Hematopoietic multipotent progenitor cell treated with erythropoietin and hydrocortisone succinate and interleukin-3 and kit ligand, for 8 days (in vitro differentiated cells): Measurements from ENCODE around the gene GADD45B.
"Not testable (repeated sequence)": the region's sequence is repeated elsewhere in the genome, so short reads cannot be mapped to it uniquely, and the experiment has no call there.

Experiments used
- DNase-seq: peaks from one replicate; pipeline ENCODE4 v3.0.0-alpha.2; 2015

Gene GADD45B

GRCh38 chr19:2469915-2470200, 6.1 kb upstream of the GADD45B start:
- DNase-seq: not testable (repeated sequence)

- peak; percentile 73 for DNase-seq
Observed at GRCh38 chr19:2474232-2475017, 1.5 kb upstream of the GADD45B start.

GRCh38 chr19:2475018-2475701, 767 bp upstream of the GADD45B start:
- DNase-seq: peak; percentile 42

GRCh38 chr19:2476451-2477140, 669 bp downstream of the GADD45B start:
- no peak for DNase-seq

GRCh38 chr19:2477141-2477710, 1.3 kb downstream of the GADD45B start:
- DNase-seq: no peak

GRCh38 chr19:2477732-2478191, 1.8 kb downstream of the GADD45B start:
- no peak for DNase-seq

- peak; percentile 56 for DNase-seq
Observed at GRCh38 chr19:2478278-2478755, 2.4 kb downstream of the GADD45B start.

GRCh38 chr19:2478756-2479555, 3.0 kb downstream of the GADD45B start:
- DNase-seq: no peak

GRCh38 chr19:2479556-2480194, 3.7 kb downstream of the GADD45B start:
- no peak for DNase-seq

GRCh38 chr19:2481466-2481865, 5.5 kb downstream of the GADD45B start:
- no peak for DNase-seq

GRCh38 chr19:2482354-2483038, 6.6 kb downstream of the GADD45B start:
- no peak for DNase-seq

- no peak for DNase-seq
Observed at GRCh38 chr19:2483084-2483483, 7.2 kb downstream of the GADD45B start.

GRCh38 chr19:2483484-2484151, 7.7 kb downstream of the GADD45B start:
- no peak for DNase-seq

GRCh38 chr19:2484178-2484937, 8.4 kb downstream of the GADD45B start:
- DNase-seq: no peak

GRCh38 chr19:2485428-2485827, 9.5 kb downstream of the GADD45B start:
- no peak for DNase-seq

GRCh38 chr19:2487090-2487489, 11.2 kb downstream of the GADD45B start:
- DNase-seq: no peak

GRCh38 chr19:2487842-2488241, 11.9 kb downstream of the GADD45B start:
- no peak for DNase-seq

GRCh38 chr19:2488405-2488941, 12.5 kb downstream of the GADD45B start:
- DNase-seq: no peak

GRCh38 chr19:2488942-2489731, 13.2 kb downstream of the GADD45B start:
- peak; percentile 23 for DNase-seq
